D341Med (cell line): Measurements from ENCODE around the gene CYSRT1.

Source experiments
- DNase-seq: peaks from one replicate; pipeline ENCODE4 v3.0.0; 2012; ENCODE audit warnings: low spot score

Gene CYSRT1

GRCh38 chr9:137224830-137225694 lies at the start of gene CYSRT1:
TSS of gene CYSRT1 (plus strand) at chr9:137225174. CDS start at chr9:137225622, 448 bp downstream.
- DNase-seq: no peak

- peak; percentile 76 for DNase-seq
Observed at GRCh38 chr9:137175345-137175961, 49.5 kb upstream of the CYSRT1 start.

GRCh38 chr9:137176302-137177182 lies 48.4 kb upstream of the CYSRT1 start:
- peak; percentile 82 for DNase-seq

GRCh38 chr9:137178201-137178938 lies 46.6 kb upstream of the CYSRT1 start:
- no peak for DNase-seq

GRCh38 chr9:137178939-137179630 lies 45.9 kb upstream of the CYSRT1 start:
- no peak for DNase-seq

GRCh38 chr9:137179761-137180160 lies 45.2 kb upstream of the CYSRT1 start:
- no peak for DNase-seq

GRCh38 chr9:137180491-137180890 lies 44.5 kb upstream of the CYSRT1 start:
- DNase-seq: no peak

- DNase-seq: no peak
Observed at GRCh38 chr9:137181680-137182079, 43.3 kb upstream of the CYSRT1 start.

GRCh38 chr9:137182836-137183235 lies 42.1 kb upstream of the CYSRT1 start:
- no peak for DNase-seq

GRCh38 chr9:137183980-137184595 lies 40.9 kb upstream of the CYSRT1 start:
- DNase-seq: no peak

GRCh38 chr9:137184881-137185660 lies 39.9 kb upstream of the CYSRT1 start:
- DNase-seq: no peak

GRCh38 chr9:137185921-137186320 lies 39.1 kb upstream of the CYSRT1 start:
- DNase-seq: no peak

GRCh38 chr9:137186385-137186784 lies 38.6 kb upstream of the CYSRT1 start:
- no peak for DNase-seq

GRCh38 chr9:137187386-137187785 lies 37.6 kb upstream of the CYSRT1 start:
- DNase-seq: no peak

- DNase-seq: no peak
Observed at GRCh38 chr9:137188086-137188489, 36.9 kb upstream of the CYSRT1 start.

GRCh38 chr9:137188490-137189296 lies 36.3 kb upstream of the CYSRT1 start, which contains the start of the genes ANAPC2 and SSNA1:
TSS of gene ANAPC2 (minus strand) at chr9:137188560. CDS start at chr9:137188532, 28 bp downstream.
TSS of gene SSNA1 (plus strand) at chr9:137188676. CDS start at chr9:137188727, 51 bp downstream.
- peak; percentile 98 for DNase-seq

- DNase-seq: no peak
Observed at GRCh38 chr9:137189297-137190295, 35.4 kb upstream of the CYSRT1 start.
